GM12891 (cell line): ENCODE measurements around the gene CCBE1.
"Not testable (repeated sequence)": the region's sequence is repeated elsewhere in the genome, so short reads cannot be mapped to it uniquely, and the experiment has no call there.

ENCODE experiments used
- DNase-seq: peaks from one replicate; pipeline ENCODE4 v3.0.0; 2011; ENCODE audit warnings: low spot score; ENCODE audit not compliant: insufficient read length
- FAIRE-seq: peaks from 2 replicates; lab custom pipeline; 2011; peaks lifted over from hg19 to GRCh38; lab: Jason Lieb, UNC
- PAX5 ChIP-seq: IDR thresholded peaks from 2 replicates; pipeline ENCODE4 v1.6.1; 2011; ENCODE audit warnings: low read length, moderate library complexity, mild to moderate bottlenecking; ENCODE audit not compliant: insufficient read depth, severe bottlenecking
- POLR2A ChIP-seq: IDR thresholded peaks from 2 replicates; pipeline ENCODE4 v1.6.1; 2011; ENCODE audit warnings: low read depth, low read length, control low read depth
- POLR2AphosphoS5 ChIP-seq: IDR thresholded peaks from 2 replicates; pipeline ENCODE4 v1.6.1; 2011; ENCODE audit warnings: low read depth, low read length, control low read depth
- POU2F2 ChIP-seq: IDR thresholded peaks from 2 replicates; pipeline ENCODE4 v1.6.1; 2011; ENCODE audit warnings: low read depth, mild to moderate bottlenecking, control low read depth, low read length, moderate library complexity
- SPI1 ChIP-seq: IDR thresholded peaks from 2 replicates; pipeline ENCODE4 v1.6.1; 2011; ENCODE audit warnings: low read depth, low read length, control low read depth
- TAF1 ChIP-seq: IDR thresholded peaks from 2 replicates; pipeline ENCODE4 v1.6.1; 2011; ENCODE audit warnings: low read depth, low read length, control low read depth

Gene CCBE1

GRCh38 chr18:59660366-59660765 lies 36.9 kb downstream of the CCBE1 start:
- no peak for TF ChIP-seq PAX5
- no peak for TF ChIP-seq POLR2AphosphoS5
- no peak for TF ChIP-seq SPI1
- TF ChIP-seq POLR2A: no peak
- TF ChIP-seq POU2F2: no peak
- no peak for TF ChIP-seq TAF1
- DNase-seq (no peak), FAIRE-seq (no peak)

- DNase-seq (no peak), FAIRE-seq (no peak)
- TF ChIP-seq POLR2A (no peak), TAF1 (no peak), POU2F2 (no peak), POLR2AphosphoS5 (no peak), PAX5 (no peak), SPI1 (no peak)
These were observed 37.6 kb downstream of the CCBE1 start for GRCh38 chr18:59659508-59660170.

GRCh38 chr18:59658941-59659340 lies 38.3 kb downstream of the CCBE1 start:
- no peak for TF ChIP-seq PAX5
- TF ChIP-seq SPI1: no peak
- no peak for TF ChIP-seq TAF1
- DNase-seq: no peak
- FAIRE-seq: no peak

- no peak for DNase-seq
- FAIRE-seq: no peak
- no peak for TF ChIP-seq POU2F2
- TF ChIP-seq TAF1: no peak
- TF ChIP-seq PAX5: no peak
- TF ChIP-seq POLR2AphosphoS5: no peak
- TF ChIP-seq POLR2A: no peak
- TF ChIP-seq SPI1: no peak
These were observed 40.2 kb downstream of the CCBE1 start for GRCh38 chr18:59657012-59657411.

GRCh38 chr18:59656373-59656887 lies 40.8 kb downstream of the CCBE1 start:
- FAIRE-seq (no peak), DNase-seq (no peak)
- no peak for TF ChIP-seq TAF1

- no peak for FAIRE-seq
These were observed 41.5 kb downstream of the CCBE1 start for GRCh38 chr18:59655676-59656075.

GRCh38 chr18:59651071-59651470 lies 46.2 kb downstream of the CCBE1 start:
- TF ChIP-seq PAX5 (no peak), POLR2AphosphoS5 (no peak), SPI1 (no peak), TAF1 (no peak), POLR2A (no peak)
- DNase-seq: no peak
- no peak for FAIRE-seq

More at GRCh38 chr18:59655676-59656075, 41.5 kb downstream of the CCBE1 start:
- no peak for DNase-seq
- TF ChIP-seq TAF1: no peak
- no peak for TF ChIP-seq SPI1
- TF ChIP-seq PAX5: no peak
- no peak for TF ChIP-seq POLR2AphosphoS5
- TF ChIP-seq POLR2A: no peak
- TF ChIP-seq POU2F2: no peak

- TF ChIP-seq SPI1 (no peak), POLR2A (no peak), POU2F2 (no peak), POLR2AphosphoS5 (no peak), TAF1 (no peak), PAX5 (no peak)
- FAIRE-seq (no peak), DNase-seq (no peak)
These were observed 46.9 kb downstream of the CCBE1 start for GRCh38 chr18:59650266-59650820.

GRCh38 chr18:59649591-59649990 lies 47.6 kb downstream of the CCBE1 start:
- DNase-seq: no peak
- TF ChIP-seq POU2F2 (no peak), POLR2A (no peak), POLR2AphosphoS5 (no peak), TAF1 (no peak), SPI1 (no peak), PAX5 (no peak)
- no peak for FAIRE-seq

GRCh38 chr18:59648469-59648868 lies 48.8 kb downstream of the CCBE1 start:
- FAIRE-seq, DNase-seq: not testable (repeated sequence)

GRCh38 chr18:59646963-59647307 lies 50.3 kb downstream of the CCBE1 start:
- FAIRE-seq (no peak), DNase-seq (no peak)
- TF ChIP-seq PAX5 (no peak), POLR2A (no peak), SPI1 (no peak), POLR2AphosphoS5 (no peak)
